Measurements from ENCODE around the gene RNPEP. TPM values are rescaled to one million over a fixed set of nuclear protein-coding genes. Genes with fewer than 3 reads are reported as not detected.

The RNPEP gene, protein sequence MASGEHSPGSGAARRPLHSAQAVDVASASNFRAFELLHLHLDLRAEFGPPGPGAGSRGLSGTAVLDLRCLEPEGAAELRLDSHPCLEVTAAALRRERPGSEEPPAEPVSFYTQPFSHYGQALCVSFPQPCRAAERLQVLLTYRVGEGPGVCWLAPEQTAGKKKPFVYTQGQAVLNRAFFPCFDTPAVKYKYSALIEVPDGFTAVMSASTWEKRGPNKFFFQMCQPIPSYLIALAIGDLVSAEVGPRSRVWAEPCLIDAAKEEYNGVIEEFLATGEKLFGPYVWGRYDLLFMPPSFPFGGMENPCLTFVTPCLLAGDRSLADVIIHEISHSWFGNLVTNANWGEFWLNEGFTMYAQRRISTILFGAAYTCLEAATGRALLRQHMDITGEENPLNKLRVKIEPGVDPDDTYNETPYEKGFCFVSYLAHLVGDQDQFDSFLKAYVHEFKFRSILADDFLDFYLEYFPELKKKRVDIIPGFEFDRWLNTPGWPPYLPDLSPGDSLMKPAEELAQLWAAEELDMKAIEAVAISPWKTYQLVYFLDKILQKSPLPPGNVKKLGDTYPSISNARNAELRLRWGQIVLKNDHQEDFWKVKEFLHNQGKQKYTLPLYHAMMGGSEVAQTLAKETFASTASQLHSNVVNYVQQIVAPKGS
- 64.0 and 64.6 TPM in 2 replicates for total RNA-seq

DNA sequence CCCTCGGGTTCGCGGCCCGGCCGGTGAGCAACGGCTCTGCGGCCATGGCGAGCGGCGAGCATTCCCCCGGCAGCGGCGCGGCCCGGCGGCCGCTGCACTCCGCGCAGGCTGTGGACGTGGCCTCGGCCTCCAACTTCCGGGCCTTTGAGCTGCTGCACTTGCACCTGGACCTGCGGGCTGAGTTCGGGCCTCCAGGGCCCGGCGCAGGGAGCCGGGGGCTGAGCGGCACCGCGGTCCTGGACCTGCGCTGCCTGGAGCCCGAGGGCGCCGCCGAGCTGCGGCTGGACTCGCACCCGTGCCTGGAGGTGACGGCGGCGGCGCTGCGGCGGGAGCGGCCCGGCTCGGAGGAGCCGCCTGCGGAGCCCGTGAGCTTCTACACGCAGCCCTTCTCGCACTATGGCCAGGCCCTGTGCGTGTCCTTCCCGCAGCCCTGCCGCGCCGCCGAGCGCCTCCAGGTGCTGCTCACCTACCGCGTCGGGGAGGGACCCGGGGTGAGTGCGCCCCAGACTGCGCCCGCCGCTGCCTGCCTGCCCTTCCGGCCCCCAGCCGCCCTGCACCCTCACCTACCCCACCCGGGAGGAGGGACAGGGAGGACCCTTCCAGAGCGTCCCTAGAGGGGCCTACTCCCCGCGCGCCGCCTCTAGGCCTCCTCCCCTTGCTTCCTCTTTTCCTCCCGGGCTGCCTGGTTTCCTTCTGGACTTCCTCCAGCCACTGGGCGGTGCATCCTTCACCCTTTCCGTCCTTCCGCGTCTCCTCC lies at the start of gene RNPEP:
Gene RNPEP (plus strand): TSS at position 26 of the 757 bp plus-strand sequence. CDS start 19 bp downstream, at position 45.

DNA sequence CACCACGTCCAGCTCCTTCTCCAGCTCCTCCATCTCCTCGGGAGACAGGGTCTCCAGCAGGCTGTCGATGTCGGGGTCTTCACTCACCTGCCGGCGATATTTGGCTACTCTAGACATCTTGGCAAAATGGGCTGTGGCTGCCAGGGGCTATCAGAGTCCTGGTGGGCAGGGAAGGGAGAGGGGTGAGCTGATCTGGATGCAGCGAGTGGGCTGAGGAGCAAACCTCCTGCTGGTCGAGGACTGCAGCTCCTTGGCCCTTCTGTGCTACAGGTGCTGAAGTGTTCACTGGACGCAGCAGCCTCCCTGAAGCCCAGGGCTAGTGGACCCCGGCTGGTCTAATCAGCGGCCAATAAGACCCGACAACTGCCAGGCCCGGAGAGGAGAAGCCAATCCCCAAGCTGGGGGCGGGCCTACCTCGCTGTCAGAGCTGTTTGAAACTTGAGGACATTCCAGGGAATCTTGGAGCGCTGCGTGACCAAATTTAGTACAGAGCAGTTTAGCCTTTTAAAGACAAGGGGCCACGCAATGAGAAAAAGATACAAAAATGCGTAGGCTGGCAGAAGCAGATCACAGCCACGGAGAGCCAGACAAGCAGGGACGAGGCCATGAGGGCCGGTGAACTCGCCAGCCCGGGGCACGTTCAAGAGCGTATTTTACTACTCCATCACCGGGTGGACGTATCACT lies 36.1 kb upstream of the RNPEP start, which contains the start of gene LMOD1:
Gene LMOD1 (minus strand): TSS at position 325 of the 685 bp plus-strand sequence. CDS start 208 bp downstream, at position 117.

DNA sequence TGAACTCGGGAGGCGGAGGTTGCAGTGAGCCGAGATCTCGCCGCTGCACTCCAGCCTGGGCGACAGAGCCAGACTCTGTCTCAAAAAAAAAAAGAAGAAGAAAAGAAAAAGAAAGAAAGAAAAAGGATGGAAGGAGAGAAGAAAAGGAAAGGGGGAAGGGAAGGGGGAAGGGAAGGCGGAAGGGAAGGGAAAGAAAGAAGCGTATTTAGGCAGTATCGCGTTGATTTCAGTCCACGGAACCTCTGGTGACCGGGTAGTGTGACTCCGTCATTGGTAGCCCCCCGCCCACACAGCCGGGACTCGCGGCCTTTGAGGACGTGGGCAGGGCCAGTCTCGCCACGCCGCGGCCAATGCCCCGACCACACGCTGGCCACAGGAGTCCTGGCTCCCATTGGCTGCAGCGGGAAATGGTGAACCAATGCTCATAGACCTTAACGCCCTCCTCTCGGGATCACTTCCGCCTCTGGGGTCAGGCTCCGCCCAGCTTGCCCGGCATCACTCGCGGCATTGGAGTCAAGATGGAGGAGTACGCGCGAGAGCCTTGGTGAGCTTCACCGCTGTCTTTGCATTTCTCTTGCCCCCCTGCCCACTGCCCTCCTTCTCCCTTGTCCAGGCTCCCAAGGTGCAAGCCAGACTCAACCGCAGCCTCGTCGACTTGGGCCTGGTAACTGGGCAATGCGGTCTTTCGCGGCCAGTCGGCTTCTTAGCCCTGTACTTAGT lies 27.3 kb upstream of the RNPEP start, which contains the start of gene TIMM17A:
Gene TIMM17A (plus strand): TSS at position 495 of the 720 bp plus-strand sequence. CDS start 24 bp downstream, at position 519.

DNA sequence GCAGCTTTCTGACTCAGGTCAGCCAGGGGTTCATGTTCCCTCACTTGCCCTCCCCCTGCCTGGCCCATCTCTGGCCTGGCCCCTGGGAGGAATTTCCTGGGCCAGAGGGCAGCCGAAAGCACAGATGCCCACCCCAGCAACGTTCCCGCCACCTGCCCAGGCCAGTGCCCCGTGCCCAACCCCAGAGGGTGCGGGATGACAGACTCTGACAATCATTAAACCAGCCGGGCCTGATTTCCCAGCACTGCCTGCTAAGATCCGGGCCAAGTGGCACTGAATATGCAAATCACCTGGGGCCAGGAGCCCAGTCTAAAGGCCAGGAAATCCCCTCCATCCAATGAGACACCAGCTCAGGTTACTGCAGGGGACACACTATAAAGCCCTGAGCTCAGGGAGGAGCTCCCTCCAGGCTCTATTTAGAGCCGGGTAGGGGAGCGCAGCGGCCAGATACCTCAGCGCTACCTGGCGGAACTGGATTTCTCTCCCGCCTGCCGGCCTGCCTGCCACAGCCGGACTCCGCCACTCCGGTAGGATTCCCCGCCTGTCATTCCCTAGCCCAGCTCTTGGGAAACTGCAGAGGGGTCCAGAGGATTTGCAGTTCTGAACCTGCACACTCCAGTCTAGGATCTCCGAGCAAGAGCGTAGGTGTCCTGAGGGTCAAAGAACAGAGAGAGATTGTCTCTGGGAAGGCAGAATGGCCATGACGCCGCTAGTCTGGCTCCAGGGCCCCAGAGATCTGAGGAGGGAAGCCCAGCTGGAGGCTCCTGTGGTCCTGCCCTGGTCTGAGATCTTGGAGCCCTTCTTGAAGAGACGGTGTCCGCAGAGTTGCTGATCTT lies 27.9 kb downstream of the RNPEP start, which contains the start of gene ELF3:
Gene ELF3 (plus strand): TSS at position 408 of the 836 bp plus-strand sequence. CDS start 550 bp downstream, outside the sequence.

Small RNAs within 50 kb of the gene (small RNA-seq; reads per million reads assigned to genes)
- not detected for gene AL691482.1
- not detected for gene AL691482.2
- gene MIR6740: not detected
- not detected for gene RF00156

Other genes with a start within 250 kb of the RNPEP start
- gene IPO9, start 153.5 kb upstream of the RNPEP start, total RNA-seq: 25.3 and 28.8 TPM in 2 replicates
- 21.0 and 21.7 TPM in 2 replicates for gene SHISA4, start 93.8 kb upstream of the RNPEP start, total RNA-seq
- 1.4 and 3.5 TPM in 2 replicates for gene LMOD1, start 36.1 kb upstream of the RNPEP start, total RNA-seq
- 55.0 and 57.4 TPM in 2 replicates for gene TIMM17A, start 27.1 kb upstream of the RNPEP start, total RNA-seq
- gene ELF3, start 27.9 kb downstream of the RNPEP start, total RNA-seq: 0.13 and 0.32 TPM in 2 replicates
- under 0.01 TPM in 1 of 2 replicates, not detected in the other for gene GPR37L1, start 140.3 kb downstream of the RNPEP start, total RNA-seq
- gene ARL8A, start 162.1 kb downstream of the RNPEP start, total RNA-seq: 15.9 and 16.1 TPM in 2 replicates
- not detected in 2 replicates for gene PTPN7, start 178.0 kb downstream of the RNPEP start, total RNA-seq
- gene LGR6, start 211.2 kb downstream of the RNPEP start, total RNA-seq: under 0.01 TPM in 1 of 2 replicates, not detected in the other

All from articular chondrocyte of knee joint (primary cell).